IPS-20b (cell line): ENCODE measurements around the gene NCK2.
A peak's percentile ranks its signal among the peaks of the same experiment; 100 is the strongest.

ENCODE experiments used
- H3K27ac ChIP-seq: one replicate; pipeline ENCODE4 v1.5.1; 2013; ENCODE audit warnings: low read length
- H3K27me3 ChIP-seq: 2 replicates; pipeline ENCODE4 v1.6.1; 2013; ENCODE audit warnings: mild to moderate bottlenecking, low read length, inconsistent platforms; ENCODE audit not compliant: insufficient read depth
- H3K36me3 ChIP-seq: 2 replicates; pipeline ENCODE4 v1.6.1; 2013; ENCODE audit warnings: low read depth, mild to moderate bottlenecking, inconsistent platforms, low read length, moderate library complexity; ENCODE audit not compliant: insufficient read depth
- H3K4me1 ChIP-seq: 2 replicates; pipeline ENCODE4 v1.6.1; 2013; ENCODE audit warnings: mild to moderate bottlenecking, control low read depth, inconsistent platforms, low read length, moderate library complexity; ENCODE audit not compliant: insufficient read depth
- H3K4me3 ChIP-seq: 2 replicates; pipeline ENCODE4 v1.5.1; 2013; ENCODE audit warnings: mild to moderate bottlenecking, low read length, inconsistent platforms
- H3K9ac ChIP-seq: 2 replicates; pipeline ENCODE4 v1.6.1; 2013; ENCODE audit warnings: low read depth, mild to moderate bottlenecking, inconsistent platforms, low read length, moderate library complexity
- H3K9me3 ChIP-seq: 2 replicates; pipeline ENCODE4 v1.6.1; 2013; ENCODE audit warnings: mild to moderate bottlenecking, low read depth, low read length, inconsistent platforms; ENCODE audit not compliant: insufficient read depth

The NCK2 gene

GRCh38 chr2:105737980-105738657 is 6.6 kb upstream of the NCK2 start:
- Histone ChIP-seq H3K9me3 (no peaks in the 10 kb centered on the region), H3K36me3 (no peaks in the 10 kb centered on the region), H3K4me3 (no peak overlapping the region), H3K27me3 (peaks cover 4% of the 10 kb centered on the region; the same call in 1 of the 2 replicates), H3K4me1 (no peaks in the 10 kb centered on the region), H3K9ac (no peak overlapping the region), H3K27ac (no peak overlapping the region)

- Histone ChIP-seq H3K9ac (no peak overlapping the region), H3K36me3 (no peaks in the 10 kb centered on the region), H3K4me3 (no peak overlapping the region), H3K27me3 (peaks cover 10% of the 10 kb centered on the region; the same call in 1 of the 2 replicates), H3K9me3 (no peaks in the 10 kb centered on the region), H3K4me1 (no peaks in the 10 kb centered on the region), H3K27ac (no peak overlapping the region)
Measured at GRCh38 chr2:105738658-105739241, 6.0 kb upstream of the NCK2 start.

- no peaks in the 10 kb centered on the region for H3K9me3 ChIP-seq
- H3K27ac ChIP-seq, result no peak overlapping the region
- H3K27me3 ChIP-seq, result peaks cover 14% of the 10 kb centered on the region; the same call in 1 of the 2 replicates
- no peak overlapping the region for H3K4me3 ChIP-seq
- no peaks in the 10 kb centered on the region for H3K36me3 ChIP-seq
- H3K9ac ChIP-seq, result no peak overlapping the region
- H3K4me1 ChIP-seq, result peaks cover 4% of the 10 kb centered on the region; the same call in 1 of the 2 replicates
Measured at GRCh38 chr2:105739426-105739825, 5.3 kb upstream of the NCK2 start.

GRCh38 chr2:105739944-105740530 is 4.7 kb upstream of the NCK2 start:
- peaks cover 4% of the 10 kb centered on the region; the same call in 1 of the 2 replicates for H3K4me1 ChIP-seq

GRCh38 chr2:105741174-105741573 is 3.5 kb upstream of the NCK2 start:
- Histone ChIP-seq H3K9ac (no peak overlapping the region), H3K27me3 (peaks cover 14% of the 10 kb centered on the region; the same call in 1 of the 2 replicates), H3K9me3 (no peaks in the 10 kb centered on the region), H3K27ac (no peak overlapping the region), H3K4me3 (no peak overlapping the region), H3K4me1 (peaks cover 4% of the 10 kb centered on the region; the same call in 1 of the 2 replicates), H3K36me3 (no peaks in the 10 kb centered on the region)

More at GRCh38 chr2:105739944-105740530, 4.7 kb upstream of the NCK2 start:
- Histone ChIP-seq H3K4me3 (no peak overlapping the region), H3K27me3 (peaks cover 14% of the 10 kb centered on the region; the same call in 1 of the 2 replicates), H3K9me3 (no peaks in the 10 kb centered on the region), H3K36me3 (no peaks in the 10 kb centered on the region), H3K9ac (no peak overlapping the region), H3K27ac (no peak overlapping the region)

GRCh38 chr2:105741617-105742016 is 3.1 kb upstream of the NCK2 start:
- no peaks in the 10 kb centered on the region for H3K36me3 ChIP-seq
- no peak overlapping the region for H3K27ac ChIP-seq
- no peak overlapping the region for H3K4me3 ChIP-seq
- no peak overlapping the region for H3K9ac ChIP-seq
- peaks cover 14% of the 10 kb centered on the region; the same call in 1 of the 2 replicates for H3K27me3 ChIP-seq
- no peaks in the 10 kb centered on the region for H3K9me3 ChIP-seq
- peaks cover 8% of the 10 kb centered on the region for H3K4me1 ChIP-seq

- peak overlapping the region; percentile 19; the same call in 1 of the 2 replicates for H3K9ac ChIP-seq
- peaks cover 17% of the 10 kb centered on the region for H3K4me1 ChIP-seq
- H3K9me3 ChIP-seq, result no peaks in the 10 kb centered on the region
- peaks cover 14% of the 10 kb centered on the region; the same call in 1 of the 2 replicates for H3K27me3 ChIP-seq
- peak overlapping the region; percentile 72 for H3K4me3 ChIP-seq
- no peaks in the 10 kb centered on the region for H3K36me3 ChIP-seq
- no peak overlapping the region for H3K27ac ChIP-seq
Measured at GRCh38 chr2:105744091-105744908, 412 bp upstream of the NCK2 start.

- Histone ChIP-seq H3K27me3 (peaks cover 14% of the 10 kb centered on the region; the same call in 1 of the 2 replicates), H3K9ac (peak overlapping the region; percentile 84; the same call in 1 of the 2 replicates), H3K36me3 (no peaks in the 10 kb centered on the region), H3K9me3 (no peaks in the 10 kb centered on the region), H3K4me1 (peaks cover 17% of the 10 kb centered on the region), H3K27ac (no peak overlapping the region), H3K4me3 (peak overlapping the region; percentile 88)
Measured at GRCh38 chr2:105746177-105747080, 1.7 kb downstream of the NCK2 start.

- Histone ChIP-seq H3K27ac (no peak overlapping the region), H3K27me3 (peaks cover 14% of the 10 kb centered on the region; the same call in 1 of the 2 replicates), H3K36me3 (no peaks in the 10 kb centered on the region), H3K9ac (no peak overlapping the region), H3K4me3 (no peak overlapping the region), H3K9me3 (no peaks in the 10 kb centered on the region), H3K4me1 (peaks cover 17% of the 10 kb centered on the region)
Measured at GRCh38 chr2:105747254-105747894, 2.7 kb downstream of the NCK2 start.

GRCh38 chr2:105747991-105748390 is 3.3 kb downstream of the NCK2 start:
- H3K36me3 ChIP-seq, result peaks cover 5% of the 10 kb centered on the region; the same call in 1 of the 2 replicates
- no peaks in the 10 kb centered on the region for H3K9me3 ChIP-seq
- H3K27me3 ChIP-seq, result peaks cover 12% of the 10 kb centered on the region; the same call in 1 of the 2 replicates
- peaks cover 17% of the 10 kb centered on the region for H3K4me1 ChIP-seq
- H3K9ac ChIP-seq, result no peak overlapping the region
- H3K27ac ChIP-seq, result no peak overlapping the region
- H3K4me3 ChIP-seq, result no peak overlapping the region
